HG02973 (cell line): ENCODE data around the gene PLEKHA6.

ENCODE experiments used
- ATAC-seq: cut with Tn5 transposase; IDR thresholded peaks from one replicate; pipeline ENCODE4 v1.9.1; 2021; ENCODE audit warnings: moderate library complexity; ENCODE audit not compliant: unreplicated experiment

Gene PLEKHA6

GRCh38 chr1:204359474-204360255 is at the start of gene PLEKHA6:
TSS of gene PLEKHA6 (minus strand) at chr1:204359929. CDS start at chr1:204273727, 86,202 bp downstream.
- ATAC-seq: no peak

- ATAC-seq: no peak
Measured at GRCh38 chr1:204409123-204409522, 49.4 kb upstream of the PLEKHA6 start.

DNA sequence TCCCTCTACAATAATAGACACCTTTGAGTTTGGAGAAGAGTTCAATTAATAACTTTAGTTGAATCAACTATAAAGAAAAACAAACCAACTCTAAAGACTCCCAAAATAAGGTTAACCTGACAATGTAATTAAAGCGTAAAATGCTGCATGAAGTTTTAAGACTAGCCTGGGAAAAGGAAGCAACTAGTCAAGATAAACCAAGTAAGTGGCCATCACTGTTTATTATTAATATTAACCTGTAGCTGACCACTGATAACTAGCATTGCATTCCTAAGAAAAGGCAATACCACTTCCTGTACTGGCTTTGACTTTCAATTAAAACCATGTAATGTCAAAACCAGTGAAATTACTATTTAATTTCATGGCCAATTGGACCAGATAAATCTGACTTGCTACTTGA is 48.9 kb upstream of the PLEKHA6 start:
- ATAC-seq: no peak

DNA sequence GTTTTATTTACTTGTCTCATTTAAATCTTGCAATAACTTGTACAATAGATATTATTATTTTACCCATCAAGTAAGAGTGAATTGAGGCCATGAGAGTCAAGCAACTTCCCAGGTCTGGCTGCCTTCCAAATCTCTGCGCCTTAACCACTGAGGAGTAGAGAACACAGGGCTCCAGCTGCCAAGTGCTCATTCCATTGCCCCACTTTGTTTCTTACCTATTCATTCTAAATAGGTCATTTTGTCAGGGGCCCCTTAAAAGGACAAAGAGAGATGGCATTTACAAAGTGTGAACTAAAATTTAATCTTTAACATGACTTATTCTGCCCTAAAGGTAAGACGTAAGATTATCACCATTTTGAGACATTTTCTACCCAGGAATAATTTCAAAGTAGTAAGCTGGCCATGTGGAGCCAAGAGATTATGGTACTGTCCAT is 48.4 kb upstream of the PLEKHA6 start:
- no peak for ATAC-seq

DNA sequence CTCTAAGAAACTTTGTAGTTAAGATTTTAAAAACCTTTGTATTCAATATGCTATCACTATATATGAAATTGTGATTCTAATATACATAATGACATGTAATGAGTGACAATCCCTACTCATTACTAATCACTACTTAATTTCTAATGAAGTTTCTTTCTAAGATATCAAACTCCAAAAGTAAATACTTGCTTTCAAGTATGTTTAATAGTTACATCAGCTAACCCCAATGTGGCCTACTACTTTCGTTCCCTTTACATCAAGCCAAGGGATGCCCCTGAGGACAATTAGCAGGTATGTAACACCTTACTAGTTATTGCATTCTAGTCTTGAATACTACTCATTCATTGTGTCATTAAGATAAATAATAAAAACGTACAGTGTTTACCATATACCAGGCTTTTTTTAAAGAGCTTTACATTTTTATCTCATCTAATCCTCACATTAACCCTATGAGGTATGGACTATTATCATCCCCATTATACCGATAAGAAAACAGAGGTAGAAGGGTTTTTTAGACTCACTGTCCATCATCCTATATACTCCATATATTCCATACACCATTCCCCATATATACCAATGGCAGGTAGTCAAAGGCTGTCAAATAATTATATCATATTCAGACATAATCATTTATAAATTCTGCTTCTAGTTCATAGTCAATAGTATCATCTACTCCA is 47.7 kb upstream of the PLEKHA6 start:
- ATAC-seq: no peak

DNA sequence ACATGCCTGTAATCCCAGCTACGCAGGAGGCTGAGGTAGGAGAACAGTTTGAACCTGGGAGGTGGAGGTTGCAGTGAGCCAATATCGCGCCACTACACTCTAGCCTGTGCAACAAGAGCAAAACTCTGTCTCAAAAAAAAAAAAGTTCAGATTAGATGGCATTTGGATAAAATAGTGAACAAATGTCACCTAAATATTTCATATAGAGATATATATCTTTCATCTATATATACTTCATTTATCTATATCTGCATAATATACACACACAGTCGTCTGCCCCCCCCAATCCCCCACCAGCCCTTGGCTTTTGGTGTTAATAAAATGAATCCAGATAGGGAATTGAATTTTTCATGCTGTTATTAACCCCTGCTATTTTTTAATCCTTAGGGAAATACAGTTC is 46.9 kb upstream of the PLEKHA6 start:
- no peak for ATAC-seq

DNA sequence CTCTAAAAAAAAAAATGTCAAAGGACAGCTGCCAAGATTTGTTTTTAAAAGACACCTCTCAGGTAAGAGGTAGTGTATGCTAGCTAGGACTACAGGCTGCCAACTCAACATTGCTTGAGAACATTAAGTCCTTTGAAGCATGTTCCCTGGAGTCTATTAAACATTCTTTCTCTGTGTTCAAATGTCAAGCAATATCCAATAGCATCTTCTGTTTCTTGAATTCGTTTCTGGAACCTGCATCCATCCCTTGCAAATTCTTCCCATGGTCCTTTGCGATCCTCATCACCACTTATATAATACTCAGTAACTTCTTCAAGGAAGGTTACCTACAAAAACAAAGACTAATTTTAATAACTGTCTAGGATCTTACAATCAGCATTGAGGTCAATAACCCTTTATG is 46.3 kb upstream of the PLEKHA6 start:
- ATAC-seq: no peak

- no peak for ATAC-seq
Measured at GRCh38 chr1:204404629-204405028, 44.9 kb upstream of the PLEKHA6 start.

- ATAC-seq: no peak
Measured at GRCh38 chr1:204402391-204402790, 42.7 kb upstream of the PLEKHA6 start.

- no peak for ATAC-seq
Measured at GRCh38 chr1:204401730-204402129, 42.0 kb upstream of the PLEKHA6 start.

DNA sequence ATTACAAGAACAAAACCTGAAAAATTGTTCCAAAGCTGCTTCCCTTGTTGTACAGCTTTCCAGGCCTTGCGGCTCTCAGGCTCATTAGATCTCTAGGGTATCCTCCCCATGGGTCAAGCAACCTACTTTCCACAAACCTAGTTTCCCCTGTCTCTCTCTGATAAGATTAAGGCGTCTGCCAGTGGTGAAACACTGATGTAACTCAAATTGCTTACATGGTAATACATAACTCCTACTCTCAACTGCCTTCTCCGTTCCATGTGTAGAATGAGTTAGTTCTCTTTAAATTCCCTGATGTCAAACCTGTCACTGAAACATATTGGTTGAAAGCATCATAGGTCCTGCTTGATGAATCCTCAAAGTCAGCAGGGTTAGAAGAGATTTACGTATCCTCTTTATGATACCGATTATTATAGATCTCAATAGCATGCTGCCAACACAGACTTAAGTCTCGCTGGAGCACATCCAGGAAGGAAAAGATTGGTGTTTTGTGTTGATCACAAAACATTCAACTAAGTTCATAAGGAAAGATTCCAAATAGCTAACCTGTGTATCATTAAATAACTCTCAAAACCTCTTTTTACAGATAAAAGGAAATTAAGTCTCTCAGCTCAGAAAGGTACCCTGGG is 41.3 kb upstream of the PLEKHA6 start:
- ATAC-seq: no peak

DNA sequence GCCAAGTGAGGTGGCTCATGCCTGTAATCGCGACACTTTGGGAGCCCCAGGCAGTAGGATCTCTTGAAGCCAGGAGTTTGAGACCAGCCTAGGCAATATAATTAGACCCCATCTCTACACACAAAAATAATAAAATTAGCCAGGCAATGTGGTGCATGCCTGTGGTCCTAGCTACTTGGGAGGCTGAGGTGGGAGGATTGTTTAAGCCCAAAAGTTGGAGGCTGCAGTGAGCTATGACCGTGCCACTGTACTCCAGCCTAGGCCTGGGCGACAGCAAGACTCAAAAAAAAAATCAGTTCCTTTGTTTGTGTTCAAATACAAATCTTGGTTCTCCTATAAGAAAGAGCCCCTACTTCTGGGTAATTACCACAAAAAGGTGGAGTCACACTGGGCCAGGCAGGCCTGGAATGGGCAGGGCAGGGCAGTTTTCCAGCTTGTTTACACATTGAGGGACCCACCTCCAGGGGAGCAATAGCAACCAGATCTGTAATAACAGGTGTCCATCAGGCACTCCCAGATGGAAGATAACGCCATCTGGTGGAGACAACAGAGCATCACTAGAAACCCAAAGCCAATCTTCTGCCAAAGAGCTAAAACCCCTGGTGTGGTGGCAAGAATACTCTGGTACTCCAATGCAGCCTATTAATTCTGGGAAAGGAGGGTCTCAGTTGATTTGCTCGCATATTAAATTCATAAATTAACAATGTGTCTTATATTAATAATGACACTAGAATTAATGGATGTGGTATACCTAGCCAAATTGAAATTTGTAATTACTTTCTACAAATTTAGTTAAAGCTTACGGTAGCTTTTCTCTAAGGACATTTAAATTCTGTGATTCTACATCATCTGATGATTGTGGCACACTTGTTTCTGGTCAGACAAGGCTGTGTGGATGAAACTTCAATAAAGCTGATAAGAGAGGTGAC is 38.7 kb upstream of the PLEKHA6 start:
- ATAC-seq: peak; percentile 87

- no peak for ATAC-seq
Measured at GRCh38 chr1:204396015-204396583, 36.4 kb upstream of the PLEKHA6 start.

DNA sequence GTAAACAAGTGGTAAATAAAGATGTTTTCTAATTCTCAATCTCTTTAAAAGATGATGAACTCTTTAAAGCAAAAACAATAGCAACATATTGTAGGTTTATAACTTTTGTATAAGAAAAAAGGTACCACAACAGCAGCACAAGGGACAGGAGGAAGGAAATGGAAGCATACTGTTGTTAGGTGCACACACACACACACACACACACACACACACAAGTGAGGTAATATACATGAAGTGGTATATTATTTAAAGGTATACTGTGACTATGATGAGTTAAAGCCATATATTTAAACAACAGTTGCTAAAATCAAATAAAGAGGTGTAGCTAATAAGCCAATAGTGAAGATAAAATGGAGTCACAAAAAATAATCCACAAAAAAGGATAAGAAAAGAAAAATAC is 31.9 kb upstream of the PLEKHA6 start:
- ATAC-seq: no peak

- ATAC-seq: no peak
Measured at GRCh38 chr1:204390751-204391466, 31.2 kb upstream of the PLEKHA6 start.

DNA sequence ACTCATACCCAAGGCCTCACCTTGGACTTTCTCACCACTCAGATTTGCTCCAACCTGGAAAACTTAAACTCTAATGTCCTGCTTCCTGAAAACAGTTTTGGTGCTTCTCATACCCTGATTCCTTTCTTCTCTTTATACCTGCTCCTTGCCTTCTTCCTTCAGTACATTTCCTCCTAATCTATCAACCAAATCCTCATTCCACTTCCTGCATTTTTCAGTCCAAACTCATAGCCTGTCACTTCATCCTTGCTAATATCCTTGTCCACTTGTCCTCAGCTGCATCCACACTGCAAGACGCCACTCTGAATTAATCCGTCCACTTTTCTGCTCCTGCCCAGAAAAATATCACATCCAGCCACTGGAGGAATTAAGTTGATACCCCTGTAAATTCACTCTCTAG is 26.0 kb upstream of the PLEKHA6 start:
- no peak for ATAC-seq

DNA sequence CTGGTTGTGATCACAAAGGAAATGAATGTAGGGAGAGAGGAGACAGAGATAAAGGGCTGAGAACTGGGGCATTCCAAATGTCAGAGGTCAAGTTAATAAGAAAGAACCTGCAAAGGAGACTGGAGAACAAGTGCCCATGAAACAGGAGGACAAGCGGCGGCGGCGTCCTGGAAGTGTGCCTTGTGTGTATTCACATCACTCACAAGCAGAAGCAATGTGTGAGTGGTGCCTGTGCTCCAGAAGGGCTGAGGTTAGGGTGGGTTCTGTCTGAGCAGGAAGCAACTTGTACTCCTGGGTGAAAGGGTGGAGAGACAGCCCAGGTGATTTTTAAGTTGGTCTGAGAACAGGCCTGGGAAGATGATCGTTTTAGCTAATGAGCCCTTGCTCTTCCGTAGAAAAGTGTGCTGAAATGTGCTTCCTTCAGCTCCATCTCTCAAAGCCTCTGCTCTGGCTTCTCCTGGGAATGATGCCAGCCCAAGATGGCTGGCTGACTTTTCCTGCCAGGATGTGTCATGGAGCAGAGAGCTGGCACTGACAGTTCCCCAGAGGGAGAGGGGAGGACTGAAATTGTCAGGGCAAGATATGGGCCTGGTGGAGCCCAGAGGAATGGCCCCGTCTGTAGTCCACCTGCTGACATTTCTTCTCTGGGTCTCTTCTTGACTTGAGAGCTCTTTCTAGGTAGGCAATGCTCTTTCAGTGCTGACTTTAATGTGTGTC is 25.1 kb upstream of the PLEKHA6 start:
- ATAC-seq: no peak

DNA sequence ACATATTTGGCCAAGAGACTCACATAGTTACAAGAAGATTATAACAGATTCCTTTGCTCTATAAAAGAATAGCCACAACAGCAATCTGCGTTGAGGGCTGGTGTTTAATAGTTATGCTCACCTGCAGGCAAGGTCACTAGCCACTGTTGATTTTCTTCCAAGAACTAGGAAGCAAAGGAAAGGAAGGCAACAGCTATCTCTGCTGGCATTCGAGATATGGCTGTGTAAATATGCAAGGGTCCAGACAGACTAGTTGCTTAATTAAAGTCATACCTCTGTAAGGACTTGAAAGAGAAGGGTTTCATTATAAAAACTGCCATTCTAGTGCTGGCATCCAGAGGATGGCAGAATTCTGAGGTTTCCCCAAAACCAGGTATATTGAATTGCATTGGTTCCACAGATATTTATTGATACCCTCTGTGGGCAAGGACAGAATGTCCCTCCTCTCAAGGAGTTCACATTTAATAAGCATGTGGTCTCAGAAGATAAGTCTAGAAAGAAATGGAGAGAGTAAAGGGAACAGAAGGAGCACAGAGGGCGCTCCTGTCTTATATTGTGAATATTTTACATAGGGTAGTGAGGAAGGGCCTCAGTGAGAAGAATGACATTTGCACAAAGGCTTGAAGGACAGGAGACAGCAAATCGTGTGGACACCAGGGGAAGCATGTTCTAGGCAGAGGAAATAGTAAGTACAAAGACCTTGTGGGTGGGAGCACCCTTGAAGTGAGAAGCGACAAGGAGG is 23.6 kb upstream of the PLEKHA6 start:
- ATAC-seq: no peak

- no peak for ATAC-seq
Measured at GRCh38 chr1:204382714-204383083, 23.0 kb upstream of the PLEKHA6 start.
